Measurements from ENCODE around the gene ZNF444.

DNA sequence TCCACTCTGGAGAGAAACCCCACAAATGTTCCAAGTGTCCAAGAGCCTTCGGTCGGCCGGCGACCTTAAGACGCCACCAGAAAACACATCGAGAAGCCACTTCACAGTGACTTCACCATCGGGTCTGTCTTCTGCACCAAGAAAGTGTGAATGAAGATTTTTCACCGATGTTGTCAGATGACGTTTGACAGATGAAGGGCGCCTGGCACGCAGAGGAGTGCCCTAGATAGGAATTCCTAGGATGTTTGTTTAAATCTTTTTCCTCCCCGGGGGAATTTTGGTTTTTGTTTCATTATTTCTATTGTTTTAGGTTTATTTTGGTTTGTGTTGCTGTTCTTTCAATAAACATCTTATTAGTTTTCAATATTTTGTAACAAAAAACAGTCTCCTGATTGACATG is 68.0 kb downstream of the ZNF444 start:
- TF ChIP-seq, protein P1, sequence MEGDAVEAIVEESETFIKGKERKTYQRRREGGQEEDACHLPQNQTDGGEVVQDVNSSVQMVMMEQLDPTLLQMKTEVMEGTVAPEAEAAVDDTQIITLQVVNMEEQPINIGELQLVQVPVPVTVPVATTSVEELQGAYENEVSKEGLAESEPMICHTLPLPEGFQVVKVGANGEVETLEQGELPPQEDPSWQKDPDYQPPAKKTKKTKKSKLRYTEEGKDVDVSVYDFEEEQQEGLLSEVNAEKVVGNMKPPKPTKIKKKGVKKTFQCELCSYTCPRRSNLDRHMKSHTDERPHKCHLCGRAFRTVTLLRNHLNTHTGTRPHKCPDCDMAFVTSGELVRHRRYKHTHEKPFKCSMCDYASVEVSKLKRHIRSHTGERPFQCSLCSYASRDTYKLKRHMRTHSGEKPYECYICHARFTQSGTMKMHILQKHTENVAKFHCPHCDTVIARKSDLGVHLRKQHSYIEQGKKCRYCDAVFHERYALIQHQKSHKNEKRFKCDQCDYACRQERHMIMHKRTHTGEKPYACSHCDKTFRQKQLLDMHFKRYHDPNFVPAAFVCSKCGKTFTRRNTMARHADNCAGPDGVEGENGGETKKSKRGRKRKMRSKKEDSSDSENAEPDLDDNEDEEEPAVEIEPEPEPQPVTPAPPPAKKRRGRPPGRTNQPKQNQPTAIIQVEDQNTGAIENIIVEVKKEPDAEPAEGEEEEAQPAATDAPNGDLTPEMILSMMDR (conservative IDR thresholded peaks at IDR 0.05; ENCODE audit: low read depth, low read length) = no peak
- no peak for TF ChIP-seq EZH2 (IDR thresholded peaks at IDR 0.05; ENCODE audit: low read length, unreplicated experiment)
